ENCODE measurements around the gene POPDC2.

- TF ChIP-seq MAZ (IDR thresholded peaks at IDR 0.05; ENCODE audit: borderline replicate concordance, low read depth, low read length) (no peak), RAD21 (IDR thresholded peaks at IDR 0.05; ENCODE audit: low read length) (no peak), RFX5 (IDR thresholded peaks at IDR 0.05; ENCODE audit: low read depth, low read length) (no peak), POLR2A (IDR thresholded peaks at IDR 0.05; ENCODE audit: low read depth, low read length) (no peak), CTCF (conservative IDR thresholded peaks at IDR 0.05; ENCODE audit: low read depth, low read length) (no peak), ELK1 (IDR thresholded peaks at IDR 0.05; ENCODE audit: borderline replicate concordance, low read depth, low read length) (no peak), RCOR1 (IDR thresholded peaks at IDR 0.05; ENCODE audit: insufficient replicate concordance, low read length) (no peak)
- TF ChIP-seq, protein P1, sequence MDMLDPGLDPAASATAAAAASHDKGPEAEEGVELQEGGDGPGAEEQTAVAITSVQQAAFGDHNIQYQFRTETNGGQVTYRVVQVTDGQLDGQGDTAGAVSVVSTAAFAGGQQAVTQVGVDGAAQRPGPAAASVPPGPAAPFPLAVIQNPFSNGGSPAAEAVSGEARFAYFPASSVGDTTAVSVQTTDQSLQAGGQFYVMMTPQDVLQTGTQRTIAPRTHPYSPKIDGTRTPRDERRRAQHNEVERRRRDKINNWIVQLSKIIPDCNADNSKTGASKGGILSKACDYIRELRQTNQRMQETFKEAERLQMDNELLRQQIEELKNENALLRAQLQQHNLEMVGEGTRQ (IDR thresholded peaks at IDR 0.05; ENCODE audit: low read depth, low read length): no peak
These were observed 28.9 kb downstream of the POPDC2 start for GRCh38 chr3:119631516-119631915.
